Activated CD8-positive, alpha-beta T cell treated with anti-CD3 and anti-CD28 coated beads for 36 hours (primary cell): Measurements from ENCODE around the gene CCDC179. TPM values are rescaled to one million over a fixed set of nuclear protein-coding genes. Genes with fewer than 3 reads are reported as not detected.

ENCODE experiments used
- ATAC-seq: fragments of 200-7000 bp; cut with Tn5 transposase; one replicate; pipeline ENCODE4 v1.10.0; 2021; ENCODE audit warnings: mild to moderate bottlenecking, moderate library complexity
- CTCF ChIA-PET: fragments of 350-600 bp; sonication (Branson Sonifier 250); formaldehyde crosslinking; loops from one replicate; lab custom pipeline; 2021; ENCODE audit warnings: antibody characterized with exemption; lab: Charles Lee
- POLR2A ChIA-PET: fragments of 350-600 bp; sonication (Branson Sonifier 250); formaldehyde crosslinking; loops from one replicate; lab custom pipeline; 2021; ENCODE audit warnings: antibody characterized with exemption; lab: Charles Lee
- DNase-seq: peaks from one replicate; pipeline ENCODE4 v3.0.0-alpha.2; 2020
- H3K27ac Mint-ChIP-seq: one replicate; pipeline ENCODE4 v1.8.0; 2021; ENCODE audit warnings: mild to moderate bottlenecking, mixed read lengths
- H3K27me3 Mint-ChIP-seq: one replicate; pipeline ENCODE4 v1.8.0; 2021; ENCODE audit warnings: mixed read lengths
- H3K36me3 Mint-ChIP-seq: one replicate; pipeline ENCODE4 v1.8.0; 2021; ENCODE audit warnings: low read depth, mixed read lengths
- H3K4me1 Mint-ChIP-seq: one replicate; pipeline ENCODE4 v1.8.0; 2021; ENCODE audit warnings: low read depth, mixed read lengths
- H3K4me3 Mint-ChIP-seq: one replicate; pipeline ENCODE4 v1.8.0; 2021; ENCODE audit warnings: mild to moderate bottlenecking, moderate library complexity, mixed read lengths
- H3K9me3 Mint-ChIP-seq: one replicate; pipeline ENCODE4 v1.8.0; 2021; ENCODE audit warnings: mixed read lengths
- intact Hi-C: fragments of 100-400 bp; cut with micrococcal nuclease; formaldehyde crosslinking; loops from one replicate; pipeline ENCODE4 v1.10.0; 2022
- total RNA-seq, 2 experiments: library from RNA; stranded (reverse); gene quantifications; one replicate each; pipeline ENCODE4 v1.2.3, GENCODE V29; 2021
- TF ChIP-seq, protein P1 (sequence below): fragments of 200-600 bp; IDR thresholded peaks from one replicate; pipeline ENCODE4 v1.8.0; 2022; ENCODE audit warnings: antibody characterized with exemption, mild to moderate bottlenecking

Gene CCDC179
- total RNA-seq, 2 experiments from 2014 or later: not detected

GRCh38 chr11:22822203-22822602, 38.1 kb downstream of the CCDC179 start:
- no peak overlapping the region for H3K4me3 Mint-ChIP-seq
- TF ChIP-seq, protein P1, sequence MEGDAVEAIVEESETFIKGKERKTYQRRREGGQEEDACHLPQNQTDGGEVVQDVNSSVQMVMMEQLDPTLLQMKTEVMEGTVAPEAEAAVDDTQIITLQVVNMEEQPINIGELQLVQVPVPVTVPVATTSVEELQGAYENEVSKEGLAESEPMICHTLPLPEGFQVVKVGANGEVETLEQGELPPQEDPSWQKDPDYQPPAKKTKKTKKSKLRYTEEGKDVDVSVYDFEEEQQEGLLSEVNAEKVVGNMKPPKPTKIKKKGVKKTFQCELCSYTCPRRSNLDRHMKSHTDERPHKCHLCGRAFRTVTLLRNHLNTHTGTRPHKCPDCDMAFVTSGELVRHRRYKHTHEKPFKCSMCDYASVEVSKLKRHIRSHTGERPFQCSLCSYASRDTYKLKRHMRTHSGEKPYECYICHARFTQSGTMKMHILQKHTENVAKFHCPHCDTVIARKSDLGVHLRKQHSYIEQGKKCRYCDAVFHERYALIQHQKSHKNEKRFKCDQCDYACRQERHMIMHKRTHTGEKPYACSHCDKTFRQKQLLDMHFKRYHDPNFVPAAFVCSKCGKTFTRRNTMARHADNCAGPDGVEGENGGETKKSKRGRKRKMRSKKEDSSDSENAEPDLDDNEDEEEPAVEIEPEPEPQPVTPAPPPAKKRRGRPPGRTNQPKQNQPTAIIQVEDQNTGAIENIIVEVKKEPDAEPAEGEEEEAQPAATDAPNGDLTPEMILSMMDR: no peak
- CTCF ChIA-PET: interaction anchor here (1.5 kb wide), 1 partner anchor 34 kb away, joined by 7 read pairs; no protein-coding TSS in a partner anchor
- H3K4me1 Mint-ChIP-seq: peaks cover under 1% of the 10 kb centered on the region
- no peak for DNase-seq
- POLR2A ChIA-PET: no interaction called here
- ATAC-seq: no peak
- H3K36me3 Mint-ChIP-seq: peaks cover 60% of the 10 kb centered on the region
- no peaks in the 10 kb centered on the region for H3K27me3 Mint-ChIP-seq
- intact Hi-C loops: no loop called here
- H3K27ac Mint-ChIP-seq: no peak overlapping the region
- H3K9me3 Mint-ChIP-seq: peaks cover 8% of the 10 kb centered on the region

- POLR2A ChIA-PET: interaction anchor here (1.4 kb wide), 1 partner anchor 19 kb away, joined by 3 read pairs; no protein-coding TSS in a partner anchor
- peaks cover 3% of the 10 kb centered on the region for H3K27me3 Mint-ChIP-seq
- no peak overlapping the region for H3K4me3 Mint-ChIP-seq
- H3K9me3 Mint-ChIP-seq: peaks cover 13% of the 10 kb centered on the region
- TF ChIP-seq, protein P1: no peak
- CTCF ChIA-PET: interaction anchor here (1.6 to 2.4 kb wide), 2 partner anchors 19 to 22 kb away, joined by 4 to 6 read pairs; partner anchors contain the start of gene SVIP
- no peak for DNase-seq
- no peak overlapping the region for H3K27ac Mint-ChIP-seq
- intact Hi-C loops: no loop called here
- H3K4me1 Mint-ChIP-seq: no peaks in the 10 kb centered on the region
- peaks cover 5% of the 10 kb centered on the region for H3K36me3 Mint-ChIP-seq
- no peak for ATAC-seq
Measured at GRCh38 chr11:22809893-22810292, 50.4 kb downstream of the CCDC179 start.

GRCh38 chr11:22808571-22809197, 51.6 kb downstream of the CCDC179 start:
- DNase-seq (no peak), ATAC-seq (no peak)
- intact Hi-C loops: no loop called here
- Mint-ChIP-seq H3K27me3 (peaks cover 3% of the 10 kb centered on the region), H3K27ac (no peak overlapping the region), H3K4me3 (no peak overlapping the region), H3K36me3 (peaks cover 5% of the 10 kb centered on the region), H3K9me3 (peaks cover 11% of the 10 kb centered on the region), H3K4me1 (no peaks in the 10 kb centered on the region)
- TF ChIP-seq, protein P1: no peak
- CTCF ChIA-PET: interaction anchor here (0.7 kb wide), 1 partner anchor 21 kb away, joined by 3 read pairs; the partner anchor contains the start of gene SVIP
- POLR2A ChIA-PET: no interaction called here

DNA sequence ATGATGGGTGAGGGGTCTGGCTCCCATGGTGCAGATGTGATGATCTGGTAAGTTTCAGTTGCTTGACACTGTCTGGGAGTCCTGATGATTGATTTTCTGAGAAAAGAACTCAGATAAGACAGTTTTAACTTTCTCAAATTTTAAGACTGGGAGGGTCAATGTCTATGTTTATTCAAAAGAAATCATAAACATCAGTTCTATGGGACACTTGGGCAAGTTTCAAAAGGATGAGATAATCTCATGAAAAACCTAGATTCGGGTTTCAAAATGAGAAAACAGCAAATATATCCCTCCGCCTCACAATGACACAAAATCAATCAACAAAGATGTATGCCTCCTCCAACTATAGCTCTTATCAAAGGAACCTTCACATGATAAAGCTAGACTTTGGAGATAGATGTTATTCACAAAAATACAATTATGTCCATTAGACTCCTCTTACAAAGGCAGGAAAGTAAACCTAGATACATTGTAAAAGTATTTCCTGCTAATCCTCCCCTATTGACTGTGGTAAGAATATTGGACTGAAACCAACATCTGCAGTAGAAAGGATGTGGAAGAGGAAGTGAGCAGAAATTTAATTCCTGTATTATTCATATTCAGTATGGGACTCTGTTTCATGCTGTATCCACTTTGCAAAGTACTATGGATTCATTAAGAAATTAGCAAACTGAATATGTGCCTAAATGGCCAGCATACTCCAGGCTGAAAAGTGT, 52.3 kb downstream of the CCDC179 start:
- intact Hi-C loops: no loop called here
- Mint-ChIP-seq H3K27ac (no peak overlapping the region), H3K4me1 (no peaks in the 10 kb centered on the region), H3K4me3 (no peak overlapping the region), H3K36me3 (peaks cover 5% of the 10 kb centered on the region), H3K9me3 (peaks cover 11% of the 10 kb centered on the region), H3K27me3 (peaks cover 3% of the 10 kb centered on the region)
- ChIA-PET CTCF (no interaction called here), POLR2A (no interaction called here)
- TF ChIP-seq, protein P1: no peak
- no peak for ATAC-seq
- no peak for DNase-seq

DNA sequence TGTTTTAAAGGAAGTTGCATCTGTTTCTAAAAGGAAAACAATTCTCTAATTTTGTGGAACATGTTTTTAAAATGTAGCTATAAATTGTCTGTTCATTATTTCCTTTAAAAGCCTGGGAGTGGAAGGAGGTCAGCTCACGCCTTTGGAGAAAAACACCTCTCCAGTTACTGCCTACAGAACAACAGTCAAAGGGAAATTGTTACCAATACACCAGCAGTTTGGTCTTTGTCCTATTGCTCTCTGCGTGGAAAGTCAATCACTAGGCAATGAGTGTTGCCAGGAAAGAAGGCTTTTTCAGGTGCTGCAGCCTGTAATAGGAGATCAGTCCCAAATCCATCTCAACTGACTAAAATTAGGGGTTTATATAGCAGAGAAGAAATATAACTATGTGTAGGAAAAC, 52.9 kb downstream of the CCDC179 start:
- H3K9me3 Mint-ChIP-seq: peaks cover 11% of the 10 kb centered on the region
- ChIA-PET CTCF (no interaction called here), POLR2A (no interaction called here)
- H3K27me3 Mint-ChIP-seq: peaks cover 3% of the 10 kb centered on the region
- TF ChIP-seq, protein P1: no peak
- peaks cover 5% of the 10 kb centered on the region for H3K36me3 Mint-ChIP-seq
- DNase-seq (no peak), ATAC-seq (no peak)
- no peak overlapping the region for H3K4me3 Mint-ChIP-seq
- intact Hi-C loops: no loop called here
- H3K4me1 Mint-ChIP-seq: no peaks in the 10 kb centered on the region
- H3K27ac Mint-ChIP-seq: no peak overlapping the region
